T47D (cell line): ENCODE measurements around the gene NT5DC1.
A peak's percentile ranks its signal among the peaks of the same experiment; 100 is the strongest.

Experiments used
- DNase-seq, 2 experiments: peaks; one replicate each; pipeline versions ENCODE4 v3.0.0 to v3.0.0-alpha.2; 2011 to 2012; ENCODE audit warnings: low read depth in 1 of 2, low spot score in 1 of 2
- JUND ChIP-seq: IDR thresholded peaks from 2 replicates; pipeline ENCODE4 v1.6.1; 2012; ENCODE audit warnings: low read depth
- in situ Hi-C: cut with HindIII; loops from 2 replicates; pipeline ENCODE4 v1.10.0; 2016; ENCODE audit warnings: low sequenced_read_pairs, low pct_unique_long_range_greater_than_20kb

Gene NT5DC1

DNA sequence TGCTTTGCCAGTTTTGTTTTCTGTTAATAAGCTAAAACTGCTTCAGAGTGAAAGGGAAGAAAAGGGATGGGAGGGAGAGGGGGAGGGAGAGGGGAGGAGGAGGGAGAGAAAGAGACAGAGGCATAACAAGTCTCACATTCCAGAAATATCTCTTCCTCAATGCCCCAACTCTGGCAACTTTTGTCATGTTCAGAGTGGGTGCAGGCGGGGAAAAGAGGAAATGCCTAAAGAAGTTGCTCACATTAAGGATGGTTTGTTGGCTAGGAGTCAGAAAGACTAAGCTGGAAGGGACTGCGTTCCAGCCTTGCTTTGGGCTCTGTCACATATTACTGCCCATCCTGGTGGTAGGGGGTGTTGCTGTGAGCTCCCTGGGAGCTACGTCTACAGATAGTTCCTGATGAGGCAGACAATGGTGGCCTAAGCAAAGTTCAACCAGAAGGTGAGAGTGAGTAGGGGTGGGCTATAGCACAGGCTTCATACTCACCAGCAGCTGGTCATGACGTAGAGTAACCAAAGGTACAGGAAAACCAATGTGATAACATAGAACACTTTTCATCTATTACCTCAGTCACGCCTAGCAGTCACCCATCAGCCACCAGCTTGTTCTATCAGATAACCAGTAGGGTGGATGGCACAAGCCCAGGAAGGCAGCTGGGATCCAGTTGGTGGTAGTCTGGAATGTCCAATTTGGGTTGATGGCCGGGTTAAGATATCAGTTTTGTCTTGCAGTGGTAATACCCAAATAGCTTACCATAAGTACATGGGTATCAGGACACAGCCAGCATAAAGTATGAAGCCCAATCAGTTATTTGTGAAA lies 151.1 kb downstream of the NT5DC1 start:
- no peak for DNase-seq
- no peak for TF ChIP-seq JUND
- in situ Hi-C loops, result no loop called here

GRCh38 chr6:116253188-116253504 lies 152.5 kb downstream of the NT5DC1 start:
- in situ Hi-C loops, result no loop called here
- no peak for DNase-seq
- no peak for TF ChIP-seq JUND

DNA sequence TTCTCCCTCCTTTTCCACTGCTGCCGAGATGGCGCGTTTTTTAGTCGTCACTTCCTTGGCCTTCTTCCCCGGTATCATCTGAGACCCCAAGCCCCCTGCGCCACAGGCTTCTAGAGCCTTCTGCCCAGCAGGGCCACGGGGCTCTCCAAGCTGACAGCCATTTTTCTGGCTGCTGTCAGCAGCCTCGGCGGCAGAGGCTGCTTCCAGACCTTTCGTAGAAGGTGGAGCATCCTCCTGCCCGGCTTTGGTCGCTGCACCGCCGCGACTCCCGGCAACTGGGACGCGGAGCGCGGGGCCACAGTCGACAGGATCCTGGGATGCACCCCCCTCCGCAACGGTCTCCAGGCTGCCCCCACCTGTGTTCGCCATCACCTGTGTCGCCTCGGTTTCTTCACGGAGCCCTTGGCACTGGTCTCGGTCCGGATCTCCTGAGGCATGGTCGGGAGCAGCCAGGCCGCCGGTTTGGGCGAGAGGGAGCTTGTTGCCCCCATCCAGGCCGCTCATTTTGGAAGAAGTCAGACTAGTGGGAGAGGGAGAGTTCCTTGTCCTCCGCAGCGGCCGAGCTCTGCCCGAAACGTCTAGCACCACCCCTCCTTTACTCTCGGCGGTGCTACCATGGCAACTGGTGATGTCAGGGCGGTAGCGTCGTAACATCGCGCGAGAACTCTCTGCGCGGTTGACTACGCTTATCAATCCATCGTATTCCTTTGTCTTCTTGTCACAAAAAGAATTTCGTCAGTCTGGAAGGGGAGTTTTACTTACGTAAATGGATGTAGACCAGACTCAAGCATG lies 153.0 kb downstream of the NT5DC1 start, which contains the start of gene TSPYL4:
Gene TSPYL4, minus strand, starts transcription at position 571 of the 792 bp plus-strand sequence. Its CDS starts 67 bp downstream, at position 504.
- no peak for TF ChIP-seq JUND
- DNase-seq, result peak; percentile 58 to 94
- in situ Hi-C loops, result no loop called here

- no peak for TF ChIP-seq JUND
- in situ Hi-C loops, result no loop called here
- DNase-seq, result no peak
Measured at GRCh38 chr6:116254297-116255056, 153.8 kb downstream of the NT5DC1 start.

DNA sequence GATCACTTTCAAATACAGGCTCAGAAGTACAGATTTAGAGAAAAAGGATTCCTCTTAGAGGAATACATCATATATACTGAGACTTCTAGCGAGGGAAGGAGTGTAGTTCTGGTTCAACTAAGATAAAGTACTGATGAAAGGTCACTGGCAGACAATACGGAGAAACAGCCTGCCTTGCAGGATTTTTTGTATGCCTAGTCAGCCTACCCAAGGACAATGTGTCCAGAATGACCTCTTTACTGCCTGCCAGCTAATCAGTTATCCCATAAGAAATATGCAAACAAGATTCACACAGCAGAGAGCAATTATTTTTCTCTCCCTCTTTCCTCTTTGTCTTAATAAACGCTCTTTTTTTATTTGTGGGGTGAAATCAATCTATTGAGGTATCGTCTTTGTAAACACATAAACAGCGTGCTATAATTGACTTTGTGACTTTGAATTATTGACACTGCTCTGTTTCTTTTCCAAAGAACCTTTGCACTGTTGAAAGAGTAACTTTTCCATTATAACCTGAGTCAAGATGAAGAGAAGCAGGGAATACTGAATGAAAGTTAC lies 154.7 kb downstream of the NT5DC1 start:
- DNase-seq, result no peak
- TF ChIP-seq JUND, result no peak
- in situ Hi-C loops, result no loop called here

DNA sequence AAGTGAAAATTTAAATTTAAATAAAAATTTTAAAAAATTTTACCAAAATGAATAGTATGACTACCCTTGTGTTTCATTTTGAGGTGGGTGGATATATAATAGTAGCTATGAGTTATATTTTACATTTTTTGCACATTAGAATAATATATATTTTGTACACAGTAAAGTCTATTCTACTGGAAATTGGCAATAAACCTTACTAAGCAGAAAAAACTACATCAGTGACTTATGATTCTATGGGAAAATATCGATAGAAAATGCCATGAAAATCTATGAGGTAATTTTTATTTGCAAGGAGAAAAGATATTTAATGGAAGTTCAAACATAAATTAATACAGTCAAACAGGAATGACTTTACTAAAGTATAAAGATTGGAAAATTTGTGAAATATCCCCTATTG lies 156.0 kb downstream of the NT5DC1 start:
- in situ Hi-C loops, result no loop called here
- no peak for TF ChIP-seq JUND

DNA sequence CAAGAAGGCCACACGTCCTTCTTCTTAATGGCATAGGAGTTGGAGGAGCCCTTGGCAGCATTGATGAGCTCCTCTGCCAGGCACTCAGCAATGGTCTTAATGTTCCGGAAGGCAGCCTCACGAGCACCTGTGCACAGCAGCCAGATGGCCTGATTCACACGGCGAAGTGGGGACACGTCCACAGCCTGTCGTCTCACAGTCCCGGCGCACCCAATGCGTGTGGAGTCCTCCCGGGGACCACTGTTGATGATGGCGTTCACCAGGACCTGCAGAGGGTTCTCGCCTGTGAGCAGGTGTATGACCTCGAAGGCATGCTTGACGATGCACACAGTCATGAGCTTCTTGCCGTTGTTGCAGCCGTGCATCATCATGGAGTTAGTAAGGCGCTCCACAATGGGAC lies 157.9 kb downstream of the NT5DC1 start:
- no peak for DNase-seq
- TF ChIP-seq JUND, result no peak
- in situ Hi-C loops, result no loop called here

More for the DNA sequence above, 156.0 kb downstream of the NT5DC1 start:
- DNase-seq, result no peak

DNA sequence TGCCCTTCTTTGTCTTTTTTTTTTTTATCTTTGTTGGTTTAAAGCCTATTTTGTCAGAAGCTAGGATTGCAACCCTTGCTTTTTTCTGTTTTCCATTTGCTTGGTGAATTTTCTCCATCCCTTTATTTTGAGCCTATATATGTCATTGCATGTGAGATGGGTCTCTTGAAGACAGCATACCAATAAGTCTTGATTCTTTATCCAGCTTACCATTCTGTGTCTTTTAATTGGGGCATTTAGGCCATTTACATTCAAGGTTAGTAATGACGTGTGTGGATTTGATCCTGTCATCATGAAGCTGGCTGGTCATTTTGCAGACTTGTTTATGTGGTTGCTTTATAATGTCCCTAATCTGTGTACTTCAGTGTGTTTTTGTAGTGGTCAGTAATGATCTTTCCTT lies 162.7 kb downstream of the NT5DC1 start:
- no peak for DNase-seq
- in situ Hi-C loops, result no loop called here
- no peak for TF ChIP-seq JUND

DNA sequence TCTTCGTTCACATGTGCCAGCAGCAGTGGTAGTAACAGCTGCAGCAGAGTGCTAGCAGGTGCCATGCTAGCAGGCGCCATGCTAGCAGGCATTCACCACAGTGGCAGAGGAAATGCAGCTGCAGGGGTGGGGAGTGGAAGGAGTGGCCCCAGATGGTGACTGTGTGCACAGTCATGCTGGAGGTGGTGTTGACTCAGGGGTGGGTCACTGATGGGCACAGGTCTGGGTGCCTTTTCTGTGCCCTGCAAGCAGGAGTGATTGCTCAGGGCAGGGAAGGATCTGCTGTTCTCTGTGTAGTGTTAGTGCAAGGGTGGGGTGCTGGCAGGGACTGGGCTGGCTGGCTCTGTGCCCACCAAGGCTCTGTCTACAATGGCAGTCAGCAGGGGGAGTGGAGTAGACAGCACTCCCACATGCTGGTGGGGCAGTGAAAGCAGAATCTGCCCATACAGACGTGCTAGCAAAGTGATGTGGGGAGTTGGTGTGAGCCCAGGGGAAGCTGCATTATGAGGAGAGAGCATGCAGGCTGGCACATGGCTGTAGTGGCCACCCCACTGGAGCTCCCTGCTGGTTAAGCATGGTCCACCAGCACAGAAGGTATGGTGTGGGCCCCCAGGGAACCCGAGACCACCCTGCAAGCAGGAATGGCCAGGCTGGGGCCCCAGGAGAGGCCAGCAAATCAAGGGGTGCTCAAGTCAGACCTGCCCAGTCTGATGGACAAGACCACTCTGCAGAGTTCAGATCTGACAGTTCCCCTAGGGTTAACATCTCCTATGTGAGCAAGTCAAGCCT lies 164.6 kb downstream of the NT5DC1 start:
- in situ Hi-C loops, result no loop called here
- TF ChIP-seq JUND, result no peak
- no peak for DNase-seq

DNA sequence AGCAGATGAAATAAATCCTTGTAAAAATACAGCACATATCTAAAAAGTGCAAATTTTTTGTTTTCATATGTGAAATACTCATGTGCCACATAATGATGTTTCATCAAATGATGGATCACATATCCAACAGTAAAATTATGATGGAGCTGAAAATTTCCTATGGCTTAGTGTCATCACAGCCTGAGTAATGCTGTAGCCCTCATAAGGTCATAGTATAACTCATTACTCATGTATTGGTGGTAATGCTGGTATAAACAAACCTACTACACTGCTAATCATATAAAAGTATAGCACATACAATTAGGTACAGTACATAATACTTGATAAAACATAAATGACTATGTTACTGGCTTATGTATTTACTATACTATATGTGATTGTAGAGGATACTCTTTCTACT lies 166.2 kb downstream of the NT5DC1 start:
- in situ Hi-C loops, result no loop called here
- TF ChIP-seq JUND, result no peak
- no peak for DNase-seq

DNA sequence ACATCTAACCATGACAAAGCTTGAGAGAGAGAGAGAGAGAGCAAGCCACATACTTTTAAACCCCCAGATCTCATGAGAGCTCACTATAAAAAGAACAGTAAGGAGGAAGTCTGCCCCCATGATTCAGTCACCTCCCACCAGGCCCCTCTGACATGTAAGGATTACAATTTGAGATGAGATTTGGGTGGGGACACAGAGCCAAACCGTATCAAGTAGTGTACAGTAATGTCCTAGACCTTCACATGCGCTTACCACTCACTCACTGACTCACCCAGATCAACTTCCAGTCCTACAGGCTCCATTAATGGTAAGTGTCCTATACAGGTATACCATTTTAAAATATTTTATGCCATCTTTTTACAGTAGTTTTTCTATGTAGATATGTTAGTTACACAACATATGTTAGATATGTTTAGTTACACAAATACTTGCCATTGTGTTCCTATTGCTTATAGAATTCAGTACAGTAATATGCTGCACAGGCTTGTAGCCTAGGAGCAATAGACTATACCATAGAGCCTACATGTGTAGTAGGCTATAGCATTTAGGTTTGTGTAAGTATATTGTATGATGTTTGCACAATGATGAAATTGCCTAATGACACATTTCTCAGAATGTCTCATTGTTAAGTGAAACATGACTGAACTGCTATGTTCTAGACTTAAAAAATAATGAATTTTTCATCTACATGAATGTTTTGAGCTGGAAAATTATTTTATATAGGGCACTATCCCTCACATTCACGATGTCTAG lies 167.4 kb downstream of the NT5DC1 start:
- no peak for DNase-seq
- no peak for TF ChIP-seq JUND
- in situ Hi-C loops, result no loop called here
